ENCODE results near the gene ASCL2. TPM values are rescaled to one million over a fixed set of nuclear protein-coding genes. Genes with fewer than 3 reads are reported as not detected.

The ASCL2 gene
- total RNA-seq, 1 donor from 2014 or later: 0.16 TPM

DNA sequence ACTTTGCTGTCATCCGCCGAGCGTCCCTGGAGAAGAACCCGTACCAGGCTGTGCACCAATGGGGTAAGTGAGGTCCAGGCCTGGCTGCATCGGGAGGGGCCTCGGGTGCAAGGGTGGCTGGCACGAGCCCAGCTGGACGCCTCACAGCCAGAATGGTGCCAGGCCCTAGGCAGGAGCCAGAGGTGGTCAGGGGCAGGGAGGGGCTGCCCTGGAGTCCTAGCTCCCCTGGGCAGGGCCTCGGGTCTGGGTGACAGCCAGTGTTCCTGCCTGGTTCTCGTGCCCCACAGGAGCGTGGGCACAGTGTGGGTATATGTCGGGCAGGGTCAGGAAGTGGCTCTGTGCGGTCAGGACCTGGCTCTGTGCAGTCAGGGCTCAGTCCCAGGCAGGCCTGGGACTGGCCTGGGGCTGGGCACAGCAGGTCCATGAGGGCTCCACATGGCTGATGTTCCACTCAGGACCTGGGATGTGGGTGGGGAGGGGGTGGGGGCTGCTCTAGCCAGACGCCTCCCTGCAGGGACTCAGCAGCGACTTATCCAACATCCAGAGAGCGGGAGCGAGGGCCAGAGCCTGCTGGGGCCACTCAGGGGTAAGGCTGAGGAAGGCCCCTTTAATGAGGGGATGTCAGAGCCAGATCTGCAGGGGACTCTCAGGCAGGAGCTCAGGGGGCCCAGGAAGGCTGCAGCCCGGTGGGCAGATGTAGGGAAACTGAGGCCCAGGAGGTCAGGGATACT is 32.7 kb upstream of the ASCL2 start:
- Mint-ChIP-seq H3K27ac (ENCODE audit: unreplicated experiment) (no peak overlapping the region), H3K27me3 (ENCODE audit: low read depth) (no peaks in the 10 kb centered on the region), H3K4me3 (no peak overlapping the region), H3K36me3 (ENCODE audit: low read depth) (no peaks in the 10 kb centered on the region), H3K9me3 (no peaks in the 10 kb centered on the region), H3K4me1 (peaks cover 7% of the 10 kb centered on the region)
- no peak for DNase-seq (ENCODE audit: low read depth, low spot score)
- no peak for TF ChIP-seq CTCF (conservative IDR thresholded peaks at IDR 0.05)

- H3K9me3 Mint-ChIP-seq: no peaks in the 10 kb centered on the region
- peaks cover under 1% of the 10 kb centered on the region for H3K27me3 Mint-ChIP-seq (ENCODE audit: low read depth)
- no peak for DNase-seq (ENCODE audit: low read depth, low spot score)
- no peak overlapping the region for H3K27ac Mint-ChIP-seq (ENCODE audit: unreplicated experiment)
- no peak overlapping the region for H3K4me3 Mint-ChIP-seq
- TF ChIP-seq CTCF (conservative IDR thresholded peaks at IDR 0.05): no peak
- peaks cover 7% of the 10 kb centered on the region for H3K4me1 Mint-ChIP-seq
- no peaks in the 10 kb centered on the region for H3K36me3 Mint-ChIP-seq (ENCODE audit: low read depth)
These were observed 32.0 kb upstream of the ASCL2 start for GRCh38 chr11:2302306-2302895.

DNA sequence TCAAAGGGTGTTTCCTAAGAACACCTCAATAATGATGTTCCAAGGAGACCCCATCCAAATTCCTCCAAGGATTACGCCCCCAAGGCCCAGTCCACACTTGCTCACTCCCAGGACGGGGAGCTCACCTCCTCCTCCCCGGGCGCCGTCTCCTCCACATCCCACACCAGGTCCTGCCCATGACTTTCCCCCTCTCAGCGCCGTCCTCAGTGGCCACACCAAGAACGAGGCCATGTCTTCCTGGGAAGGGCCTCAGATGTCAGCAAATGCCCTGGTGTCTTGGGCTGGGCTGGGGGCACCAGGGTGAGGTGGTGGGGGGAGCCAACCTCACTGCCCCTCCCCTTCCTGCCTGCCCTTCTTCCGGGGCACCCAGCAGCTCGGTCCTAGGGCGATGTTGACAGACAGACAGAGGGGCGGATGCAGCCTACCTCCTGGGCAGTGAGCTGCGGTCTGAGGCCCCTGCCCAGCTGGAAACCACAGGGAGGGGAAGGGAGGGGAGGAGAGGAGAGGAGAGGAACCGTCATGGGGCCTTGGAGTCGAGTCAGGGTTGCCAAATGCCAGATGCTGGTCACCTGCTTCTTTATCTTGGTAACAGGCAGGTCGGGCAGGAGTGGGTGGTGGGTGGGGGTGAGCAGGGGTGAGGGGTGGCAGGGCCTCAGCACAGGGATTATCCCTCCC is 31.4 kb upstream of the ASCL2 start, which contains the start of the genes C11orf21 and TSPAN32:
C11orf21 (minus strand) TSS at position 288 of the 675 bp plus-strand sequence; CDS start at position 178, 110 bp downstream.
TSPAN32 (plus strand) TSS at position 383 of the 675 bp plus-strand sequence; CDS start at position 520, 137 bp downstream.
- Mint-ChIP-seq H3K27me3 (ENCODE audit: low read depth) (peaks cover 3% of the 10 kb centered on the region), H3K27ac (ENCODE audit: unreplicated experiment) (no peak within 1 kb of the TSS), H3K4me1 (peaks cover 7% of the 10 kb centered on the region)

DNA sequence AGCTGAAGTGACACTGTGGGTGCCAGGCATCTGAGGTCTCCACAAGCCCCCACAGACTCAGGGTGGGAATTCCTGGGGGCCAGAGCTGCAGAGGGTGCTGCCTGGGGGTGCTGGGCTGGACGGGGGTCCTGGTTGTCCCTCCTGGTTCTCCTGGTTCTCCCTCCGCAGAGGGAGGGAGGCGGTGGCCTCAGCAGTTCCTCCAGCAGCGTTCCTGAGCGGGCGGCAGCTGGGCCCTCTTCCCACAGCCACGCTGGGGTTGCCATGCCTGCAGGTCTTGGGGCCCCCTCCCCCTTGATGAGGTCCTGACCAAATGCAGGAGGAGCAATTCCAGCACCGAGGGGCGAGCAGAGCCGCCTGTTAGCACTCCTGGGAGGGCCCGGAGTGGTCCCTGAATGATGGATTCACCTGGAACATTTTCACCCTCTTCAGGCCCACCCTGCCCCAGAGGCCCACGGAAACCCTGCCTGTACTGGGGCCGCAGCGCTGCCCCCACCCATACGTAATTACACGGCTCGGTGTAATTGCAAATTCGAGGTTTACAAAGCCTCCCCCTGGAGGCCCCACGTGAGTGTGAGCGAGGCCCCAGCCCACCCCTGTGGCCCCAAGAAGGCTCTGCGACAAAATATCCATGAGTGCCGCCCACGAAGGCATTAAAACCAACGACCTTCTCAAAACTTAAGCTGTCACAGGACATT is 30.7 kb upstream of the ASCL2 start:
- H3K9me3 Mint-ChIP-seq: no peaks in the 10 kb centered on the region
- no peak overlapping the region for H3K4me3 Mint-ChIP-seq
- DNase-seq (ENCODE audit: low read depth, low spot score): no peak
- TF ChIP-seq CTCF (conservative IDR thresholded peaks at IDR 0.05): no peak
- H3K27me3 Mint-ChIP-seq (ENCODE audit: low read depth): peaks cover 3% of the 10 kb centered on the region
- H3K27ac Mint-ChIP-seq (ENCODE audit: unreplicated experiment): no peak overlapping the region
- peaks cover 4% of the 10 kb centered on the region for H3K4me1 Mint-ChIP-seq
- no peaks in the 10 kb centered on the region for H3K36me3 Mint-ChIP-seq (ENCODE audit: low read depth)

More for the DNA sequence above, 31.4 kb upstream of the ASCL2 start, which contains the start of the genes C11orf21 and TSPAN32:
- DNase-seq (ENCODE audit: low read depth, low spot score): no peak
- Mint-ChIP-seq H3K9me3 (no peaks in the 10 kb centered on the region), H3K4me3 (no peak within 1 kb of the TSS), H3K36me3 (ENCODE audit: low read depth) (no peaks in the 10 kb centered on the region)
- no peak for TF ChIP-seq CTCF (conservative IDR thresholded peaks at IDR 0.05)

DNA sequence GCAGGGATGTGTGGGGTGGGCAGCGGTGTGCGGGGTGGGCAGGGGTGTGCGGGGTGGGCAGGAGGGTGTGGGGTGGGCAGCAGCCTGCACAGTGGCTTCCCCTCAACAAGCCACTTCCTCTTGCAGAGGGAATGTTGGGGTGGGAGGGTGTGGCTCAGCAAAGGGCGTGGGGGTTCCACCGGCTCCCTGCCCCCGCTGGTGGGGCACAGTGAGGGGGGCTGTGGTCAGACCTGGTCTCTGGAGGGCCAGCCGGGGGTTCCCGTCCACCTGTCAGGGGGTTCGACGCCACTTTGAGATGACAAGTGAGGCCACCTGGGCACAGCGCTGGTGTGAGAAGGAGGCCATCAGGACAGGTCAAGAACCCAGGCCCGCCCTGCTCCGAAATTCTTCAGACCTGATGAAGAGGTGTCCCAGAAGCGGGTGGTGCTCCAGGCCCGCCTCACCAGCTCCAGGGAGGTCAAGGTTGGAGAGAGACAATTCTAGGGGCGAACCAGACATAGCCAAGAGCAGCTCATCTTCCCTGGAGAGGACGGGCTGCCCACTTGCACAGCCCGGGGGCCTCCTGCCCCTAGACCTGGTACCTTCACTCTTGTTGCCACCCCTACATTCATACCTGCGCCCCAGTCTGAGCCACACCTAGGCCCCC is 30.0 kb upstream of the ASCL2 start:
- H3K4me3 Mint-ChIP-seq: no peak overlapping the region
- no peaks in the 10 kb centered on the region for H3K9me3 Mint-ChIP-seq
- DNase-seq (ENCODE audit: low read depth, low spot score): no peak
- no peaks in the 10 kb centered on the region for H3K36me3 Mint-ChIP-seq (ENCODE audit: low read depth)
- no peak overlapping the region for H3K27ac Mint-ChIP-seq (ENCODE audit: unreplicated experiment)
- H3K4me1 Mint-ChIP-seq: no peaks in the 10 kb centered on the region
- TF ChIP-seq CTCF (conservative IDR thresholded peaks at IDR 0.05): no peak
- H3K27me3 Mint-ChIP-seq (ENCODE audit: low read depth): peaks cover 3% of the 10 kb centered on the region

All from neural crest cell (in vitro differentiated cells).